ENCODE measurements around the gene MAX. TPM values are rescaled to one million over a fixed set of nuclear protein-coding genes. Genes with fewer than 3 reads are reported as not detected.

Gene MAX
- total and polyA plus RNA-seq, 2 of the 8 experiments (the other 6 are each of a cell fraction or from before 2014, with no cell fraction given): 36.9 to 65.1 TPM

DNA sequence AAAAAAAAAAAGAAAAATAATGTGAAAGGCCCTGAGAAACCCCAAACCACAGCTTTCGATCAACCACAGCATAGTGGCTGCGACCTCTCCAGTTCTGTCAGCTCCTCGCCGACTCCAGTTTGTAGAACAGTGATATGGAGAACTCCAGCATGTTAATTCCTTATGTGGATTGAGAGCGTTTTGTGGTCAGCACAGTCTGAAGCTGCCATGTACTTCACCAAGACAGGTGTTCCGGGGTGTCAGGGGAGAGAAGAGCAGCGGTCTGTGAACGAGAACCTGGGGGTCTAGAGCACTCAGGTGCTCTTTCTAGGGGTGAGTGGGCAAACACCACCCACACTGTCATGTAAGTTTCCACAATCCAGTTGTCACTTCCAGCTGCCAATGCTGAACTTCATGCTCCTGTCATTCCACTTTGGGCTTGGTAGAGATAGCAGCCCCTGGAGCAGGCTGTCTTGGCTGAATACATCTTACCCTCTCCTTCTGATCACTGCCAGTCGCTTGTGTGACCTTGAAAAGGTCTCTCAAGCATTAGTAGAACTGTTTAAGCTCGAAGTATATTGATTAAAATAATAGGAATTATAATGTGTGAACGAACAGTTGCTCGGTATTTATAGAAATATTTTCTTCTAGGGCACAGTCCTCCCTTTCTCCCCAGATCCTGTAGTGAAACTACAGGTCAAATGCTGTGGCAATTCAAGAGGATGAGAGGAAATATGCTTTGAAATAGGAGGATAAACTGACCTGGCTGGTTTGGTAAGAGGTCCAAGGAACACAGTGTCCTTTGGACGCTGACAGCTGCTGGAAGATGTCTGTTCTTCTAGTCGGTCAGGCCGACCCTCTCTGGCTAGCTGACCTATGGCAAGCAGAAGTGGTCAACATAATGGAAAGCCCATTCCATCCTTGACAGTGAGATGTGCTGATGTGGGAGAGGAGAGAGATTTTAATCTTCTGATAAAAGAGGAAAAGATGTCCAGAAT is 15.7 kb upstream of the MAX start (continued):
- TF ChIP-seq, protein P1, sequence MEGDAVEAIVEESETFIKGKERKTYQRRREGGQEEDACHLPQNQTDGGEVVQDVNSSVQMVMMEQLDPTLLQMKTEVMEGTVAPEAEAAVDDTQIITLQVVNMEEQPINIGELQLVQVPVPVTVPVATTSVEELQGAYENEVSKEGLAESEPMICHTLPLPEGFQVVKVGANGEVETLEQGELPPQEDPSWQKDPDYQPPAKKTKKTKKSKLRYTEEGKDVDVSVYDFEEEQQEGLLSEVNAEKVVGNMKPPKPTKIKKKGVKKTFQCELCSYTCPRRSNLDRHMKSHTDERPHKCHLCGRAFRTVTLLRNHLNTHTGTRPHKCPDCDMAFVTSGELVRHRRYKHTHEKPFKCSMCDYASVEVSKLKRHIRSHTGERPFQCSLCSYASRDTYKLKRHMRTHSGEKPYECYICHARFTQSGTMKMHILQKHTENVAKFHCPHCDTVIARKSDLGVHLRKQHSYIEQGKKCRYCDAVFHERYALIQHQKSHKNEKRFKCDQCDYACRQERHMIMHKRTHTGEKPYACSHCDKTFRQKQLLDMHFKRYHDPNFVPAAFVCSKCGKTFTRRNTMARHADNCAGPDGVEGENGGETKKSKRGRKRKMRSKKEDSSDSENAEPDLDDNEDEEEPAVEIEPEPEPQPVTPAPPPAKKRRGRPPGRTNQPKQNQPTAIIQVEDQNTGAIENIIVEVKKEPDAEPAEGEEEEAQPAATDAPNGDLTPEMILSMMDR (IDR thresholded peaks at IDR 0.05; ENCODE audit: control extremely low read depth in 1 of 3, insufficient read depth in 1 of 3, low read depth in 1 of 3, low read length in 3 of 3): no peak
- TF ChIP-seq CEBPB (IDR thresholded peaks at IDR 0.05; ENCODE audit: low read depth, low read length): no peak
